ENCODE measurements around the gene FHOD3.
"Not testable (repeated sequence)": the region's sequence is repeated elsewhere in the genome, so short reads cannot be mapped to it uniquely, and the experiment has no call there.

The FHOD3 gene

GRCh38 chr18:36814994-36815393 lies 517.5 kb downstream of the FHOD3 start:
- DNase-seq: no peak

- DNase-seq: not testable (repeated sequence)
Measured at GRCh38 chr18:36816096-36816495, 518.6 kb downstream of the FHOD3 start.

GRCh38 chr18:36817039-36817438 lies 519.5 kb downstream of the FHOD3 start:
- DNase-seq: no peak

GRCh38 chr18:36818652-36819051 lies 521.1 kb downstream of the FHOD3 start:
- no peak for DNase-seq

GRCh38 chr18:36819621-36820020 lies 522.1 kb downstream of the FHOD3 start:
- DNase-seq: no peak

DNA sequence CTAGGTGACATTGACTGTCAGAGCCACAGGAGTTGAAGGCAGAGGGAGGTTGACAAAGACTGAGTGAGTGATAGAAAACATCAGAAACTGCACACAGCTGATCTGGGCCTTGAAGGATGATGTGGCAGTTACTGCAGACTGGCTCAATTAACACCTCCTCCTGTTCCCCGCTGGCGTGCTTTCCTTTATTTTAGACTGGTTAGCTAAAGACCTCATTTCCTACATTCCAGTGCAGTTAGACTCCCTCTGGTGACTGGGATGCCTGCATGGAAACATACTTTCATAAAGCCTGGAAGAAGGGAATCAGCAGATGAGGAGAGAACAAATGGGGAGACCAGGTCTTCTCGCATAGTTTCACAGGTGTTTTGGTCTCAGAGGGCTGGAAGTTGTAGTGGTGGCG lies 524.2 kb downstream of the FHOD3 start:
- no peak for DNase-seq

GRCh38 chr18:36825526-36825925 lies 528.0 kb downstream of the FHOD3 start:
- no peak for DNase-seq

- no peak for DNase-seq
Measured at GRCh38 chr18:36826556-36826955, 529.0 kb downstream of the FHOD3 start.

DNA sequence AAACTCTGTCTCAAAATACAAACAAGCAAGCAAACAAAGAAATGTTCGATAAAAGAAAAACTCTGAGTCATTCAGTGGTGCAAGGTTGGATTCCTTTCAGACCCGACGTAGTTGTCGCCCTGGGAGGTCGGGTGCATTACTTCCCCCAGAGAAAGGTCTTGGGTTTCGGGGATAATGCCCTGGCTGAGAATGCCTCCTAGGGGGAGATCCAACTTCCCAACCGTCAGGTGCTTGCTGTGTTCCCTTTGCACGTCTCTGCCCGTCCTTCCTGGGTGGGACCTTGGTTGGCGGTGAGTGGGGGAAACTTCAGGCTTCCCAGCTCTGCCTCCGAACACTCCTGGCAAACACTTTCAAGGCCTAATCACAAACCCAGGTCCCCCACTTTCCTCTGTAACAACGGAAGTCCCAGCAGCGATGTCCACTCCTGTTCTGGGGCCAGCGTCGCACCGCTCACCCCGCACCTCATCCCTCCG lies 530.7 kb downstream of the FHOD3 start:
- peak; percentile 42 to 55 for DNase-seq

- DNase-seq: peak; percentile 82 to 87
Measured at GRCh38 chr18:36828630-36829361, 531.3 kb downstream of the FHOD3 start, which contains the start of the genes KIAA1328 and TPGS2. Gene KIAA1328, plus strand, starts transcription at chr18:36829127. Its CDS starts 12 bp downstream, at chr18:36829139. Gene TPGS2, minus strand, starts transcription at chr18:36829002. Its CDS starts 235 bp downstream, at chr18:36828767.
